T-helper 22 cell (primary cell): Measurements from ENCODE around the gene ZFP62.
"Not testable (repeated sequence)": the region's sequence is repeated elsewhere in the genome, so short reads cannot be mapped to it uniquely, and the experiment has no call there.

Experiments used
- DNase-seq: peaks from one replicate; pipeline ENCODE4 v3.0.0-alpha.2; 2020; ENCODE audit warnings: low read depth

ZFP62 gene

DNA sequence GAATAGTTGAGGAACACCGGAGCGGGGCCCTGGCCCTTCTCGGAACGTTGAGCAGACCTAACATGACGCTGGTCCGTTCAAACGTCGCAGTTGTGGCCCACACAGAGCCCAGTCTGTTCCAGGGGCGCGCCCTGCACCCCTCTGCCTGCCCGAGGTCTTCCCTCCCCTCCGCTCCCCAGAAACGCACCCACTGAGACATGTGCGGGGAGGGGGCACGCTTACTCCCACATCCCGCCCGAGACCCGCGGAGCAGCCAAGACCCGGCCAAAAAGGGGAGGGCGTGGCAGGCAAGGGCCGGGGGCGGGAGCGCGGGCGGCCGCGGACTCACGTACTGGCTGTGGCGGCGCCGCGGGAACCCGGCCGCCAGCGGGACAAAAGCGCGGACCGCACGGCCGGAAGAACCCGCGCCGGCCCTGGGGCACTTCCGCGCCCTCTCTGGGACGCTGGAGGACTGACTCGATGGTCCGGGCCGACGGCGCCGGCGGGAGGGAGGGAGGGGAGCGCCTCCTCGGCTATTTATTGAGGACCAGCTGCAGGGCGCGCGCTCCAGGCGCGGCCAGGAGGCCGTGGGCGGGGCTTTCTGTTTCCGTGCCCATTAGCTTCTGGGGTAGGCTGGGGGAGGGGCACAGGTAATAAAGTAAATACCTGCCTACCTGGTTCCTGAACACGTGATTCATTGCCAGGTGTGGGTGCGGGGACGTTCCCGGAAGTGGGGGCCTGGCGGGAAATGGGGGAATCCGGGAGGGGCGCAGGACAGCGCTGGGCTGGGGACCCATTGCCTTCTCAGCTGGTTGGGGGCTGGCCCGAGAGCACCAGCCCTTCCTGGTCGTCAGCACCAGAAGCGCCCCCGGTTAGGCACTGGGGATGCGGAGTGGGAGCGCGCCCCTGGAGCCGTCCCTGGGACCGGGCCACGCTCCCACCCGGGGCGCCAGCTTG, at the start of gene ZFP62:
Gene ZFP62 (minus strand): TSS at position 390 of the 936 bp plus-strand sequence. CDS start 57 bp downstream, at position 333.
- peak; percentile 76 for DNase-seq

DNA sequence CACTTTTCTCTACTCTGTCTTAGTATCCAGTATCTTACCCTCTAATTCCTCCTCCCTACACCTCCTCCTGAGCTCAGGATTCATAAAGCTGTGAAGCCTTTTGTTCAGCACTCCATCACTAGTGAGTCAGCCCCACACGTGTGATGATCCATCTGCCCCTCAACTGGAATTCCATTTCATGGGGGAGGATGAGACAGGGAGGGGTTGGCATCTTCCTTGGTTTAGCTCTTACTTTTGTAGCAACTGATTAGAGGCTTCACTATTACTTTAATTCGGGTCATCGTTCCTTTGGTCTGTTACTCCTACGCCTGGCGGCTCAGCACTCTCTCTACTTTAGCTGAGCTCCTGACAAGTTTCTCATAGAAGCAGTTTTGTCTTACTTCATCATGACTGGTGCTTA, 49.7 kb upstream of the ZFP62 start:
- no peak for DNase-seq

DNA sequence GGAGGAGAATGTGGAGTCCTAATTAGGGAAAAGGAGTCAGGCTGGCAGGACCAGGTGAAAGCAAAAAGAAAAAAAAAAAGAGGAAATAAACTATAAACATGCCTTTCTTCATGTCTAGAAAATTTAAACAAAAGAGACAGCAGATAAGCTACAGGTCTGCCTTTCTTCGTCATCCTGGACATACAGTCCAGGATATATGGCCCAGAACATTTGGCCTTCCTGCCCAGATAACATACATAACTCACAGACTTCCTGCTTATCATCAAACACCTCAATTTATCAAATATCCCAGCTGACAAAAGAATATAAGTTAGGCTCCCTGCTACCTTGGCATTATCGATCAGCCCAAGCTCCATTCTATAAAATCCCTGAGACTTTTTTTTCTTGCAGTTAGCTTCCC, 49.1 kb upstream of the ZFP62 start:
- DNase-seq: no peak

DNA sequence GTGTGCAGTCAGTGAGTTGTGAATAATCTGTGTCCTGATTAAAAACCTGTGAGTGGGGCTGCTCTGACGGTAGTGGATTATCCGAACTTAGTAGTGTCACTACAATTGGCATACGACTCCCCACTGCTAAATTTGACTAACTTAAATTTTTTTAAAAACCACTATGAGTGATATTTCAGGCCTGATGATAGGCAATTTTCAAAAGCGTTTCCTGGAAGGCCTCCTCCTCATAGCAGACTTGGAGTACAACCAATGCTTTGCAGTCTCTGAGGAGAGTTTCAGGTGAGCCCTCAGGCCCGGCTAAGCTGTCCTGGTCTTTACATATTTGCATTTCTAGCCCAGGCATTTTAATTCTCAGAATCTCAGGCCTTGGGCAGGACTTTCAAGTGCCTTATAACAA, 48.7 kb upstream of the ZFP62 start:
- no peak for DNase-seq

DNA sequence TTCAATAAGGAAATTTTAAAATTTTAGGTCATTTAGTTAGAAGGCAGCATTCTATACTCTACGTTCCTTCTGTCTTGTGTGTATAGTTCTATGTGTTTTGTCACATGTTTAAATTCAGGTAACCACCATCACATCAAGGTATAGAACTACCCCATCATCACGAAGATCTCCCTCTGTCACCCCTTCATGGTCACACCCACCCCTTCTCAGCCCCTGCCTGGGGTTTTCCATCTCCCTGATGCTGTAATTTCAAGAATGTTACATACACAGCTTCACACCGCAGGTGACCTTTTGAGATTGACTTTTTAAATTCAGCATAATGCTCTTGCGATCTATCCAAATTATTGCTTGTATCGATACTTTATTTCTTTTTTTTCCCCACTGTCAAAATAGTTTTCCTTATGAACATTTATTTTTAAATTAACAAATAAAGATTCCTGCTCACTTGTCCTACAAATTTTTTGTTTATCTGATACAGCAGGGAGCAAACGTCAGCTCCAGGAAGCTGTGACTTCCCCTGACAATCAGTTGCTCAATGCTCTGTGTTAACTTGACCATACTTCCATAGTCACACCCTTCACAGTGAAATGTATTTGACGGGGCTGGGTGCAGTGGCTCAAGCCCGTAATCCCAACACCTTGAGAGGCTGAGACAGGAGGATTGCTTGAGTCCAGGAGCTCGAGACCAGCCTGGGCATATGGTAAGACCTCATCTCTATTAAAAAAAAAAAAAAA, 48.1 kb upstream of the ZFP62 start:
- DNase-seq: no peak

DNA sequence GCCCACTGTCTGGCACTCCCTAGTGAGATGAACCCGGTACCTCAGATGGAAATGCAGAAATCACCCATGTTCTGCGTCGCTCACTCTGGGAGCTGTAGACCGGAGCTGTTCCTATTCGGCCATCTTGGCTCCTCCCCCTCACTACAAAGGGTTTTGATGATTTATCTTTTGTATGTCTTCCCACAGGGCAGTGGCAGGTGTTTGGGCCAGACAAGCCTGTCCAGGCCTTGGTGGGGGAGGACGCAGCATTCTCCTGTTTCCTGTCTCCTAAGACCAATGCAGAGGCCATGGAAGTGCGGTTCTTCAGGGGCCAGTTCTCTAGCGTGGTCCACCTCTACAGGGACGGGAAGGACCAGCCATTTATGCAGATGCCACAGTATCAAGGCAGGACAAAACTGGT, 47.3 kb upstream of the ZFP62 start:
- no peak for DNase-seq

DNA sequence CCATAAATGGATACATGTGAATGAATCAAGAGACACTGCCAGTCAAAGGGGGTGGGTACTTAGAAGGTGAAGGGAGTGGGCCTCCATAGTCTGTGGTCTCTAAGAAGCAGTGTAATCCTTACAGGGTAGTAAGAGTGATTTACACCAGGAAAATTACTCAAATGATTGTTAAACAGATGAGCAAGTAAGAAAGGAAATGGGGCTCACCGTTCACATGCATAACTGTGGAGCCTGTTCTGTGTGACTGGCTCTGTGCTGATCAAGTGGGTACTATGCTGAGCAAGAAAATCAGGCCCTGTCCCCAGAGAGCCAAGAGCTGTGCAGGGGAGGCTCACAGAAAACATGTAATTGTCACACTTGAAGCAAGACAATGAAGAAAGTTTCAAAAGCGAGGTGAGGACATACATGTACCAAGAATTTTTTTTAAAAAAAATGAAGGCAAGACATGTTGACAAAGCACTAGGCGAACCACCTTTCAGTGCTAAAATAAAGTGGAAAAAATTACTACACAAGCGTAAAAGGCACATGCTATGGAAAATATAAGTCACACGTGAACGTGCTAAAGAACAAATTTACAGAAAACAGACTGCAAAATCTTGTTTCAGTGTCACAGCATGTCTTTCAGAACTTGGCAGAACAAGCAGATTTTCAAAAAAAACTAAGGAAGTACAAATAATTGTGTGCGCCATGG, 40.4 kb upstream of the ZFP62 start:
- DNase-seq: no peak

DNA sequence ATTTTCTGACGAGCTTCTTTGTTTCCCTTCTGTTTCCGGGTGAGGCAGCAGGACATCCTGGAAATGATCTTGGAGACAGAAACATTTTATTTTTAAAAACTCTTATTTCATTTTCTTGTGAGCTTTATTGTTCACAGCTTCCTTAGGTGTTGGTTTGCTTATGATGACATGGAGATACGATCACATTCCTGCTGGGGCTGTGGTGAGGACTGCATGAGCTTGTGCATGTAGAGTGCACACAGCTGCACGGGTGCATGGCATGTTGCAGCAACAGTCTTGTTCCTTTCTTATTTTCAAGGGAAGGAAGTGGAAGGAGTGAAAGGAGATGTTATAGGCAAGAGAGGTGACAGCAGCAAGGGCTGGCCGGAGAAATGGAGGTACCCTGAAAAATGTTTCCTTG, 39.1 kb upstream of the ZFP62 start:
- no peak for DNase-seq

DNA sequence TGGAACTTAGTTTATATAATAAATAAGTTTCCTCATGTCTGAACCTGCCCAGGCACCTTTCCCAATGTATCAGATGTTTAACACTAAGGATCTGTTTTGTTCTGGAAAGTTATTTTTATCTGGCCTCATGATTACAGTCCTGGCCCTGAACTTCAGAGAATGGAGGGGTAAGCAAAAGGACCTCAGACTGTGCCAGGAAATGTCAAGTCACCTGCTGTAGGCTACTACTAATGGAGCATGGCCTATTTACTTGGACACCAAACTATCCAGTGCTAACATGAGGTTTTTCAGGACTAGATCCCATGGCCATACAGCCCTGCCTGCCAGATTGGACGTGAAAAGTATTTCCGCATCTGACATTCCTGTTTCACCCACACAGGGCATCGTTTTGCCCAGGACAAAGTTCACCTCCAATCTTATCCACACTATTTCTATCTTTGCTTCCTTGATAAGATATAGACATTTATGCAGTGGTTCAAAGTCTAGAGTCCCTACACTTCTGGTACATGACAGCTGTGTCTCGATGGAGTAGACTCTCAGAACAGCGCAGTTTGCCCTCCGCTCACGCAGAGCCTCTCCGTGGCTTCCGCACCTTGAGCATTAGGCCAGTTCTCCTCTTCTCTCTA, 37.7 kb upstream of the ZFP62 start, which contains the start of gene BTNL8:
Gene BTNL8 (plus strand): TSS at position 539 of the 626 bp plus-strand sequence. CDS start 152 bp downstream, outside the sequence.
- DNase-seq: no peak

DNA sequence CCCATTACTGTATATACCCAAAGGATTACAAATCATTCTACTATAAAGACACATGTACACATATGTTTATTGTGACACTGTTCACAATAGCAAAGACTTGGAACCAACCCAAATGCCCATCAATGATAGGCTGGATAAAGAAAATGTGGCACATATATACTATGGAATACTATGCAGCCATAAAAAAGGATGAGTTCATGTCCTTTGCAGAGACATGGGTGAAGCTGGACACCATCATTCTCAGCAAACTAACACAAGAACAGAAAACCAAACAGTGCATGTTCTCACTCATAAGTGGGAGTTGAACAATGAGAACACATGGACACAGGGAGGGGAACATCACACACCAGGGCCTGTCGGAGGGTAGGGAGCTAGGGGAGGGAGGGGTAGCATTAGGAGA, 34.3 kb upstream of the ZFP62 start:
- not testable (repeated sequence) for DNase-seq

DNA sequence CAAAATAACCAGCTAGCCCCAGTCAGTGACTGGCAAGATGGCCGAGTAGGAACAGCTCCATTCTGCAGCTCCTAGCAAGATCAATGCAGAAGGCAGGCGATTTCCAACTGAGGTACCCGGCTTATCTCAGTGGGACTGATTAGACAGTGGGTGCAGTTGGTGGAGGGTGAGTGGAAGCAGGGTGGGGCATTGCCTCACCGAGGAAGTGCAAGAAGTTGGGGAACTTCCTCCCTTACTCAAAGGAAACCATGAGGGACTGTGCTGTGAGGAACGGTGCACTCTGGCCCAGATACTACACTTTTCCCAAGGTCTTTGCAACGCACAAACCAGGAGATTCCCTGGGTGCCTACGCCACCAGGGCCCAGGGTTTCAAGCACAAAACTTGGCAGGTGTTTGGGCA, 28.3 kb upstream of the ZFP62 start:
- DNase-seq: no peak

DNA sequence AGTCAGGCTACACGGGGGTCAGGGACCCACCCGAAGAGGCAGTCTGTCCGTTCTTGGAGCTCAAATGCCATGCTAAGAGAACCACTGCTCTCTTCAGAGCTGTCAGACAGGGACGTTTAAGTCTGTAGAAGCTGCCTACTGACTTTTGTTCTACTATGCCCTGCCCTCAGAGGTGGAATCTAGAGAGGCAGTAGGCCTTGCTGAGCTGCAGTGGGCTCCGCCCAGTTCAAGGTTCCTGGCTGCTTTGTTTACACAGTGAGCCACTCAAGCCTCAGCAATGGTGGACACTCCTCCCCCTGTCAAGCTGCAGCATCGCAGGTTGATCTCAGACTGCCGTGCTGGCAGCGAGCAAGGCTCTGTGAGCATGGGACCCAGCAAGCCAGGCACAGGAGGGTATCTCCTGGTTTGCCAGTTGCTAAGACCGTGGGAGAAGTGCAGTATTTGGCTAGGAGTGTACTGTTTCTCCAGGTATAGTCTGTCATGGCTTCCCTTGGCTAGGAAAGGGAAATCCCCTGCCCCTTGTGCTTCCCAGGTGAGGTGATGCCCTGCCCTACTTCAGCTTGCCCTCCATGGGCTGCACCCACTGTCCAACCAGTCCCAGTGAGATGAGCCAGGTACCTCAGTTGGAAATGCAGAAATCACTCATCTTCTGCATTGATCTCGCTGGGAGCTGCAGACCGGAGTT, 24.9 kb upstream of the ZFP62 start:
- not testable (repeated sequence) for DNase-seq

DNA sequence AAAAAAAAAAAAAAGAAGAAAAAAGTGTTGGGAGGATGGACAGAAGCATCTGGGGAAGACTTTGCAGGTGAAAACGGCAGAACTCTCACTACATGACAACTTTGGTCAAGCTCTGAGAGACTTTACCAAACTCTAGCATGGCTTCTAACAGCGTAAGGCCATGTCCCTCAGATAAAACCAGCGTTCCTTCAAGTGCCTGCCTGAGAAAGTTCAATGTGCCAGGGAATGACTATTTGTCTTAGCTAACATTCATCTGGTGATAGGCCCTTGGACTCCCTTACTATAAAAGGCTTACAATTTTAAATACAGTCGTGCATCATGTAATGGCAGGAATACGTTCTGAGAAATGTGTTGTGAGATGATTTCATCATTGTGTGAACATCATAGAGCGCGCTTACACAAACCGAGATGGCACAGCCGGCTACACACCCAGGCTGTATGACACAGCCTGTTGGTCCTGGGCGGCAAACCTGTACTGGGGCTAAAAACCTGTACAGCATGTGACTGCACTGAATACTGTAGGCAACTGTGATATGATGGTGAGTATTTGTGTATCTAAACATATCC, 14.9 kb upstream of the ZFP62 start:
- no peak for DNase-seq

DNA sequence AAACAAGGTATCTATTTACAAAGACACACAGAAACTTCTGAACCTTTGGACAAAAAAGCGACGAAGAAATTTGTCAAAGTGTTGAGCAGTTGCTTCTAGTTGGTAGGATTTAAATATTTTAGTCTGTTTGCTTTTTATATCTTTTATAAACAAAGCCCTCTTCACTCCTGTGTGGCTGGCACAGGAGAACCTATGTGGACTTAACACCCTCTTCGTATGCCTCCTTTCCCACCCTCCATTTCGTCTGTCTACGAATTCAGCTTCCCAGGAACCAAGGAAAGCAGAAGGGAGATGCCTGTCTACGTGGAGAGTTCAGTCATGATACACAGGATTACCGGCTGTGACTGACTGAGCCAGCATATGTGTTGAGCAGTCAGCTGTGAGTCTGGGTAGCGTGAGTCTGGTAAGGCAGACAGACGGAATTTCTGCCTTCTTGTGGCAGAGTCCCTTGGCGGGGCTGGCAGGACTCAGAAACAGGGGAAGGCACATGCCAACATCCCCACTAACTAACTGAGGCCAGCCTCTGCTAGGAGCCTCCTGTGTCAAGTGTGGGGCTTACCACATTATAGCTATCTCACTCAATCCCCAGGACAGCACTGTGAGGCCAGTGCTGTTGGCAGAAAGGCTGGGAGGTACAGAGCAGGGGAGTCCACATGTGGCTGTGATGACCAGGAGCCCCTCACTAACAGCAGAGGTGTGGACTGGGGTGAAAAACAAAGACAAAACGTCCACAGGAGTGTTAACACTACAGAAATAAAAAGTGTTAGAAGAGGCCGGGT, 13.9 kb upstream of the ZFP62 start:
- DNase-seq: no peak

DNA sequence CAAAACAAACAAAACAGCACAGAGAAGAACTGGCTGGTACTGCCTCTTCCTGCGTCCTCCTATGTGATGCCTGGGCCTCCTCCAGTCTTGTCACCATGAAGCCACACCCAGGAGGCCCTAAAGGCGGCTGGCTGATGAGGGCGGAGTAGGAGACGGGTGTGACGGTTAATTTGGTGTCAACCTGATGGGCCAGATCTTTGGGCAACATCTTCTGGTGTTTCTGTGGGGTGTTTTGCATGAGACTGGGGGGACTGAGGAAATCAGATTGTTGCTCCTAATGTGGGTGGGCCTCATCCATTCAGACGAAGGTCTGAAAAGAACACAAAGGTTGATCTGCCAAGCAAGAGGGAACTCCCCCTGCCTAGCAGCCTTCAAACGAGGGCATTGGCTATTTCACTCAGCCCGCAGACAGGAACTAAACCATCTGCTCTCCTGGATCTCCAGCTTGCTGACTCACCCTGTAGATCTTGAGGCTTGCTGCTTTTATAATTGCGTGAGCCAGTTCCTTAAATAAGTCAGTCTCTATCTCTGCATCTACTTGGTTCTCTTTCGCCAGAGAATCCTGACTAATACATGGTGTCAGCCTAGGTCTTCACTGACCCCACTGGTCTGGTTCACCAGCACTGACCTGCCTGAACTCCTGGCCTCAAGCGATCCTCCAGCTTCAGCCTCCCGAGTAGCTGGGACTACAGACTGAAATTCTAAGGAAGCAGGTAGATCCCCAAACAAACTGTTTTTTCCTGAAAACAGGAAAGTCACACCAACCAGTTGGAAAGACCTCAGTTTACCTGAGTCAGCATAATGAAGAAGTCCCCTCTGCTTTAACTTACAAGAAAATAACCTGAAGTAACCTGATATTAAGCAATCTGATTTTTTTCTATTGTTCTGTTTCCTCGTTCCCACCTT, 12.8 kb upstream of the ZFP62 start:
- peak; percentile 18 for DNase-seq

DNA sequence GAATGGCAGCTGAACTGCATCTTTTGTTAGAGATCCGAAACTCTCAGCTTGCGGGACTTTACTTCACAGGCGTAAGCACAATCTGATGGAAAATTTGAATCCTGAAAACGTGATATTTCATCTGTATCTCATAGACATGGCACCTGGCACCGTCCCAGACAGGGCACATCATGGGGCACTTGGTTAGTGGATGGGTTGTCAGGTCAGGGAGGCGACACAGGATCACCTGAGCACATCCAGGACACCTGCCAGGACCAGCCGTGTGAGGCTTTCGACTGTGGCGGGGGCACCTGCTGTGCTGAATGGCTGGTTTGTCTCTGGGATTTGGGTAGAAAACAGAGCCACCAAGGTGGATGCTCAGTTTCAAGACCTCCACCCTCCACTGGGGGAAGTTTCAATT, 11.3 kb upstream of the ZFP62 start:
- DNase-seq: no peak

DNA sequence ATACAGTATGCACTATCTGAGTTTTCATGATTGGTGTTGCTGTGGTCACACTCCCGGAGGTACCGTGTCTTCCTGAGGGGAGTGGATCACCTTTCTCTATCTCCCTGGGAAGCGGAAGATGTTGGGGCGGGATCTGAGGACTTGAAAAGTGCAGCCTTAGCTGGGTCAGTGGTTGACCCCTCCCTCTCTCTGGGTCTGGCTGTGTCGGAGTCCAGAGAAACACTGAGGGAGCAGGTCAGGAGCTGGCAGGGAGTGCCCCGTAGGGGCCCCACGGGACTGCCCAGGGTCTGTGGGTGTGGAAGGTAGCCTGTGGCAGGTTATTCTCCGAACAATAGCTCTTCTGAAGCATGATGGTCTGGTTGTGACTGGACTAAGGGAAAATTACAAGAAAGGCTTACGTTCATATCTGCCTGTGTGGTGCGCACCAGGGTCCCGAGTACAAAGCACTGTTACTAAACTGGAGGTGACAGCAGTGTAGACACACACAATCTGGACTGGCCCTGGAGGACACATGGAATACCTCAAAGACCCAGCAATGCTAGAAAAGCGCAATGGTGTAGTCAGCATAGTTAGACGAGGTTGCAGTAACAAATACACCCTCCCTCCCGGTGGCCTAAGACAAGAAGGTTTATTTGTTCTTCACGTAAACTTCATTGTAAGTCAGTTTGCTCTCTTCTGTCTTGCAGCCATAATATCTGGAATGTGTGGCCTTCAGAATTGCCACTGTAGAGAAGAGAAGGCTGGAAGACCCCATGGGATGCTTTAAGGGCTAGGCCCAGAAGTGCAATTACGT, 9.4 kb upstream of the ZFP62 start:
- no peak for DNase-seq

DNA sequence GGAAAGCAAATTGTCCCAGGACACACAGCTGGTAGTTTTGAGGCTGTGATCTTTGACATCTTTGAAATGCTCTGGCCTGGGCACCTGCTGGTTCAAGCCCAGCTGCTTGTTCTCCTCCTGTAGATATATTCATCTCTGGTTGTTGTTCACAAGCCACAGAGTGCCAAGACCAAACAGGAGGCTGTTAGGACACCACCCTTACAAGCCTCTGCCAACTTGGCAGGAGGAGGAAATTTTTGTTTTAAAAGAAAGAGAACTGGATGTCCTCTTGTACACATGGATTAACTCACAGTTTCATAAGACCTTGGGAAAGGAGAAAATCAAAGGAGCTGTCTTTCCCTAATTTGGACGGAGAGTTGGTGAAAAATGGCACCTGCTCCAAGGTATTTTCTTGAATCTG, 8.5 kb upstream of the ZFP62 start:
- DNase-seq: no peak
